Activated naive CD4-positive, alpha-beta T cell (primary cell): Measurements from ENCODE around the gene NBPF3.
"Not testable (repeated sequence)": the region's sequence is repeated elsewhere in the genome, so short reads cannot be mapped to it uniquely, and the experiment has no call there.

Experiments used
- DNase-seq, 4 experiments: peaks; one replicate each; lab custom pipeline; 2025; lab: John Stamatoyannopoulos, UW

The NBPF3 gene

GRCh38 chr1:21518774-21519455, 79.0 kb downstream of the NBPF3 start:
- no peak for DNase-seq

GRCh38 chr1:21519486-21520070, 79.6 kb downstream of the NBPF3 start:
- not testable (repeated sequence) for DNase-seq

GRCh38 chr1:21520899-21521716, 81.2 kb downstream of the NBPF3 start:
- no peak for DNase-seq

- no peak for DNase-seq
Measured at GRCh38 chr1:21521717-21522060, 81.8 kb downstream of the NBPF3 start.

GRCh38 chr1:21522525-21523038, 82.6 kb downstream of the NBPF3 start:
- no peak for DNase-seq

- no peak for DNase-seq
Measured at GRCh38 chr1:21523297-21523813, 83.4 kb downstream of the NBPF3 start.

- DNase-seq, result no peak
Measured at GRCh38 chr1:21524220-21524619, 84.3 kb downstream of the NBPF3 start.

GRCh38 chr1:21524686-21525339, 84.9 kb downstream of the NBPF3 start:
- no peak for DNase-seq

GRCh38 chr1:21525340-21525717, 85.4 kb downstream of the NBPF3 start:
- no peak for DNase-seq

GRCh38 chr1:21526441-21526840, 86.5 kb downstream of the NBPF3 start:
- no peak for DNase-seq

- no peak for DNase-seq
Measured at GRCh38 chr1:21530368-21531016, 90.6 kb downstream of the NBPF3 start.

- no peak for DNase-seq
Measured at GRCh38 chr1:21531241-21531640, 91.3 kb downstream of the NBPF3 start.

- no peak for DNase-seq
Measured at GRCh38 chr1:21532496-21532895, 92.6 kb downstream of the NBPF3 start.

- DNase-seq, result no peak
Measured at GRCh38 chr1:21532992-21533534, 93.1 kb downstream of the NBPF3 start.

- DNase-seq, result no peak
Measured at GRCh38 chr1:21534146-21534545, 94.2 kb downstream of the NBPF3 start.
